Neural crest cell (in vitro differentiated cells): ENCODE results near the gene REV1. TPM values are rescaled to one million over a fixed set of nuclear protein-coding genes. Genes with fewer than 3 reads are reported as not detected.
"Not testable (repeated sequence)": the region's sequence is repeated elsewhere in the genome, so short reads cannot be mapped to it uniquely, and the experiment has no call there.

Experiments
- DNase-seq: peaks from one replicate; pipeline ENCODE4 v3.0.0; 2021; ENCODE audit warnings: low read depth, mixed read lengths, low spot score
- H3K27ac Mint-ChIP-seq: one replicate; pipeline ENCODE4 v1.8.0; 2021; ENCODE audit warnings: mild to moderate bottlenecking, mixed read lengths; ENCODE audit not compliant: unreplicated experiment
- H3K27me3 Mint-ChIP-seq: 2 replicates; pipeline ENCODE4 v1.8.0; 2021; ENCODE audit warnings: low read depth, mild to moderate bottlenecking, mixed read lengths
- H3K36me3 Mint-ChIP-seq: 2 replicates; pipeline ENCODE4 v1.8.0; 2021; ENCODE audit warnings: low read depth, mild to moderate bottlenecking, mixed read lengths
- H3K4me1 Mint-ChIP-seq: 2 replicates; pipeline ENCODE4 v1.8.0; 2021; ENCODE audit warnings: mixed read lengths
- H3K4me3 Mint-ChIP-seq: one replicate; pipeline ENCODE4 v1.8.0; 2021; ENCODE audit warnings: mild to moderate bottlenecking, mixed read lengths
- H3K9me3 Mint-ChIP-seq: 2 replicates; pipeline ENCODE4 v1.8.0; 2021; ENCODE audit warnings: mixed read lengths
- total RNA-seq: library from RNA; stranded (reverse); gene quantifications from 2 replicates; pipeline ENCODE4 v1.2.1, GENCODE V29; 2021
- TF ChIP-seq, protein P1 (sequence below): fragments of 200-600 bp; sonication (generic); conservative IDR thresholded peaks from 2 replicates; pipeline ENCODE4 v1.5.0; 2021; ENCODE audit warnings: antibody characterized with exemption, mild to moderate bottlenecking

Gene REV1
- total RNA-seq, 1 donor from 2014 or later = 48.6 TPM

DNA sequence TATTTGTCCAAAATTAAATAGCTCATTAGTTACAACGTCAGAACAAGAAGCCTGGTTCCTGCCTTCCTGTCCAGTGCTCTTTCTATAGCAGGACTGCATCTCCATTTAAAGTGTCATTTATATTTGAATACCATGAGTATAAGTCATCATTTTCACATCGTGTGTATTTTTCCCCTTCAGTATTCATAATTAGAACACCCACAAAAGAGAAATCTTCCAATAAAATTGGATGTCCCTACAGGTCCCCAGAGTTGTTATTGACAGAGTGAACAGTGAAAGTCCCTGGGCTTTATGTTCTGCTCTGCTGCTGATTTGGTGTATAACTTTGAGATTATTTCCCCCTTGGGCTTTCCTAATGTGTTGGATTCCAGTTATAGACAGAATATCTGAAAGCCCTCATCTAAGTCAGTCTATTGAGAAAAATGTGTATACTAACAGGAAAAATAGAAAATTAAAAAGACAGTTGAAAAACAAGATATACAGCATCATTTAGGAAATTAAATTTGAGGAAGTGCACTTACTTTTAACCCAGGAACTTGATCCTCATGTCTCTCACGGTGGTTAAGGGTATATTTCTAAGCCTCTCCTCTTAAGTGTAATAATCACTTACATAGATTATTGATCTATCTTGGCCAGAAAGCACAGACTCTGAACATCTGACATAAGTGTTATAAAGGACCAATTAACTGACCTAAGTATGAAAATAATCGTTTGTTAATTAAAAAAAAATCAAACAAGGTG lies 15.2 kb upstream of the REV1 start:
- no peak for DNase-seq
- no peak overlapping the region for H3K27ac Mint-ChIP-seq

GRCh38 chr2:99503662-99504416 lies 14.0 kb upstream of the REV1 start:
- not testable (repeated sequence) for H3K9me3 Mint-ChIP-seq, H3K4me1 Mint-ChIP-seq, H3K27ac Mint-ChIP-seq, H3K4me3 Mint-ChIP-seq, H3K27me3 Mint-ChIP-seq, DNase-seq, H3K36me3 Mint-ChIP-seq

More for the DNA sequence above, 15.2 kb upstream of the REV1 start:
- Mint-ChIP-seq H3K4me1 (no peaks in the 10 kb centered on the region), H3K36me3 (no peaks in the 10 kb centered on the region), H3K27me3 (peaks cover 4% of the 10 kb centered on the region), H3K9me3 (no peaks in the 10 kb centered on the region), H3K4me3 (no peak overlapping the region)
- TF ChIP-seq, protein P1, sequence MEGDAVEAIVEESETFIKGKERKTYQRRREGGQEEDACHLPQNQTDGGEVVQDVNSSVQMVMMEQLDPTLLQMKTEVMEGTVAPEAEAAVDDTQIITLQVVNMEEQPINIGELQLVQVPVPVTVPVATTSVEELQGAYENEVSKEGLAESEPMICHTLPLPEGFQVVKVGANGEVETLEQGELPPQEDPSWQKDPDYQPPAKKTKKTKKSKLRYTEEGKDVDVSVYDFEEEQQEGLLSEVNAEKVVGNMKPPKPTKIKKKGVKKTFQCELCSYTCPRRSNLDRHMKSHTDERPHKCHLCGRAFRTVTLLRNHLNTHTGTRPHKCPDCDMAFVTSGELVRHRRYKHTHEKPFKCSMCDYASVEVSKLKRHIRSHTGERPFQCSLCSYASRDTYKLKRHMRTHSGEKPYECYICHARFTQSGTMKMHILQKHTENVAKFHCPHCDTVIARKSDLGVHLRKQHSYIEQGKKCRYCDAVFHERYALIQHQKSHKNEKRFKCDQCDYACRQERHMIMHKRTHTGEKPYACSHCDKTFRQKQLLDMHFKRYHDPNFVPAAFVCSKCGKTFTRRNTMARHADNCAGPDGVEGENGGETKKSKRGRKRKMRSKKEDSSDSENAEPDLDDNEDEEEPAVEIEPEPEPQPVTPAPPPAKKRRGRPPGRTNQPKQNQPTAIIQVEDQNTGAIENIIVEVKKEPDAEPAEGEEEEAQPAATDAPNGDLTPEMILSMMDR = no peak

DNA sequence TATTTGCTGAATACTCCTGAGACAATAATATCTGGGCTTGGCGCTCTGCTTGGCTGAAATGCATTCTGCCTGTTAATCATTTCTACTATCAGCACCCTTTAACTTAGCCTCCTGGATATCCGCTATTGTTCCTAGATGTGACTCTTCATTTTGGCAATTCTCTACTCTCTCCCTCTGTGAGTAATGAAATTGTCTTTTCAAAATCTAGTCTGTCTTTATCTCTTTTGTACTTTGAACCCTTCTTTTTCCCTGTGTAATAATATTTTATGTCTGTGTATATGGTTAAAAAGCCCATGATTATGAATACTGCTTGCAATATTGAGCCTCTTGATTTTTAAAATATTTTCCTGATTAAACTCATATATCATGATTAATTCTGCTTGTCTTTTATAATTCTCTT lies 6.2 kb upstream of the REV1 start:
- Mint-ChIP-seq H3K36me3 (no peaks in the 10 kb centered on the region), H3K4me3 (no peak overlapping the region), H3K4me1 (no peaks in the 10 kb centered on the region), H3K27me3 (peaks cover 19% of the 10 kb centered on the region), H3K27ac (no peak overlapping the region), H3K9me3 (no peaks in the 10 kb centered on the region)
- no peak for DNase-seq
- TF ChIP-seq, protein P1 = no peak

DNA sequence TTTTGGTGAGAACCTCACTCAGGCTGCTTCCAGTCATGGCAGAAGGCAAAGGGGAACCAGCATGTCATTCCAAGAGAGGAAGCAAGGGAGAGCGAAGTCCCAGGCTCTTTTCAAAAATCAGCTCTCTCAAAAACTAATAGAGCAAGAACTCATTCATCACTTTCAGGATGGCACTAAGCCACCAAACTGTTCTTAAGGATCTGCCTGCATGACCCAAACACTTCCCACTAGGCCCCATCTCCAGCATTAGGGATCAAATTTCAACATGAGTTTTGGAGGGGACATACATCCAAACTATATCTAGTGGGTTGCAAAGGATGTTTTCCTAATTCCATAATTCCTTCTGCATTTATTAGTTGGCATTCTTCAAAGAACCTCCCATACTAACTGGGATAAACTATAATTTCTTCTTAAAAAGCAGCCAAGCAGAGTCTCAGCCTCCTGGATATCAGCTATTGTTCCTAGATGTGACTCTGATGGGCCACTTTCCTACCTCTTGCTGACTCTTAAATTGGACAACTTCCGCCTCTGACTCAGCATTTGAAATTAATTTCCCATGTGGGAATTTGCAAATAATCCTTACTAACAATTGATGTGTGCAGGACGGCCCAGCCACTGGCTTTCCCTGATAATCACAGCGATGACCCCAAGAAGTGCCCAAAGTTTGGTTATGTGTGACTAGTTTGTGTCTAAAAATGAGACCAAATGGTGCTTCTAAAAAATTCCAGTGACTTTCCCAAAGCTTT lies 5.5 kb upstream of the REV1 start:
- Mint-ChIP-seq H3K36me3 (no peaks in the 10 kb centered on the region), H3K4me3 (no peak overlapping the region), H3K4me1 (peaks cover 3% of the 10 kb centered on the region), H3K27ac (no peak overlapping the region), H3K27me3 (peaks cover 19% of the 10 kb centered on the region), H3K9me3 (no peaks in the 10 kb centered on the region)
- TF ChIP-seq, protein P1 = no peak
- DNase-seq = no peak

- H3K9me3 Mint-ChIP-seq = no peaks in the 10 kb centered on the region
- DNase-seq = no peak
- no peak overlapping the region for H3K4me3 Mint-ChIP-seq
- TF ChIP-seq, protein P1 = no peak
- peaks cover 3% of the 10 kb centered on the region for H3K4me1 Mint-ChIP-seq
- H3K27ac Mint-ChIP-seq = no peak overlapping the region
- no peaks in the 10 kb centered on the region for H3K36me3 Mint-ChIP-seq
- H3K27me3 Mint-ChIP-seq = peaks cover 7% of the 10 kb centered on the region
Observed at GRCh38 chr2:99492721-99493120, 2.9 kb upstream of the REV1 start.
